ENCODE data around the gene PLCB3. TPM values are rescaled to one million over a fixed set of nuclear protein-coding genes. Genes with fewer than 3 reads are reported as not detected.

The PLCB3 gene
- total and polyA plus RNA-seq, 2 experiments from 2014 or later = 28.1 to 103 TPM

- TF ChIP-seq, protein P1, sequence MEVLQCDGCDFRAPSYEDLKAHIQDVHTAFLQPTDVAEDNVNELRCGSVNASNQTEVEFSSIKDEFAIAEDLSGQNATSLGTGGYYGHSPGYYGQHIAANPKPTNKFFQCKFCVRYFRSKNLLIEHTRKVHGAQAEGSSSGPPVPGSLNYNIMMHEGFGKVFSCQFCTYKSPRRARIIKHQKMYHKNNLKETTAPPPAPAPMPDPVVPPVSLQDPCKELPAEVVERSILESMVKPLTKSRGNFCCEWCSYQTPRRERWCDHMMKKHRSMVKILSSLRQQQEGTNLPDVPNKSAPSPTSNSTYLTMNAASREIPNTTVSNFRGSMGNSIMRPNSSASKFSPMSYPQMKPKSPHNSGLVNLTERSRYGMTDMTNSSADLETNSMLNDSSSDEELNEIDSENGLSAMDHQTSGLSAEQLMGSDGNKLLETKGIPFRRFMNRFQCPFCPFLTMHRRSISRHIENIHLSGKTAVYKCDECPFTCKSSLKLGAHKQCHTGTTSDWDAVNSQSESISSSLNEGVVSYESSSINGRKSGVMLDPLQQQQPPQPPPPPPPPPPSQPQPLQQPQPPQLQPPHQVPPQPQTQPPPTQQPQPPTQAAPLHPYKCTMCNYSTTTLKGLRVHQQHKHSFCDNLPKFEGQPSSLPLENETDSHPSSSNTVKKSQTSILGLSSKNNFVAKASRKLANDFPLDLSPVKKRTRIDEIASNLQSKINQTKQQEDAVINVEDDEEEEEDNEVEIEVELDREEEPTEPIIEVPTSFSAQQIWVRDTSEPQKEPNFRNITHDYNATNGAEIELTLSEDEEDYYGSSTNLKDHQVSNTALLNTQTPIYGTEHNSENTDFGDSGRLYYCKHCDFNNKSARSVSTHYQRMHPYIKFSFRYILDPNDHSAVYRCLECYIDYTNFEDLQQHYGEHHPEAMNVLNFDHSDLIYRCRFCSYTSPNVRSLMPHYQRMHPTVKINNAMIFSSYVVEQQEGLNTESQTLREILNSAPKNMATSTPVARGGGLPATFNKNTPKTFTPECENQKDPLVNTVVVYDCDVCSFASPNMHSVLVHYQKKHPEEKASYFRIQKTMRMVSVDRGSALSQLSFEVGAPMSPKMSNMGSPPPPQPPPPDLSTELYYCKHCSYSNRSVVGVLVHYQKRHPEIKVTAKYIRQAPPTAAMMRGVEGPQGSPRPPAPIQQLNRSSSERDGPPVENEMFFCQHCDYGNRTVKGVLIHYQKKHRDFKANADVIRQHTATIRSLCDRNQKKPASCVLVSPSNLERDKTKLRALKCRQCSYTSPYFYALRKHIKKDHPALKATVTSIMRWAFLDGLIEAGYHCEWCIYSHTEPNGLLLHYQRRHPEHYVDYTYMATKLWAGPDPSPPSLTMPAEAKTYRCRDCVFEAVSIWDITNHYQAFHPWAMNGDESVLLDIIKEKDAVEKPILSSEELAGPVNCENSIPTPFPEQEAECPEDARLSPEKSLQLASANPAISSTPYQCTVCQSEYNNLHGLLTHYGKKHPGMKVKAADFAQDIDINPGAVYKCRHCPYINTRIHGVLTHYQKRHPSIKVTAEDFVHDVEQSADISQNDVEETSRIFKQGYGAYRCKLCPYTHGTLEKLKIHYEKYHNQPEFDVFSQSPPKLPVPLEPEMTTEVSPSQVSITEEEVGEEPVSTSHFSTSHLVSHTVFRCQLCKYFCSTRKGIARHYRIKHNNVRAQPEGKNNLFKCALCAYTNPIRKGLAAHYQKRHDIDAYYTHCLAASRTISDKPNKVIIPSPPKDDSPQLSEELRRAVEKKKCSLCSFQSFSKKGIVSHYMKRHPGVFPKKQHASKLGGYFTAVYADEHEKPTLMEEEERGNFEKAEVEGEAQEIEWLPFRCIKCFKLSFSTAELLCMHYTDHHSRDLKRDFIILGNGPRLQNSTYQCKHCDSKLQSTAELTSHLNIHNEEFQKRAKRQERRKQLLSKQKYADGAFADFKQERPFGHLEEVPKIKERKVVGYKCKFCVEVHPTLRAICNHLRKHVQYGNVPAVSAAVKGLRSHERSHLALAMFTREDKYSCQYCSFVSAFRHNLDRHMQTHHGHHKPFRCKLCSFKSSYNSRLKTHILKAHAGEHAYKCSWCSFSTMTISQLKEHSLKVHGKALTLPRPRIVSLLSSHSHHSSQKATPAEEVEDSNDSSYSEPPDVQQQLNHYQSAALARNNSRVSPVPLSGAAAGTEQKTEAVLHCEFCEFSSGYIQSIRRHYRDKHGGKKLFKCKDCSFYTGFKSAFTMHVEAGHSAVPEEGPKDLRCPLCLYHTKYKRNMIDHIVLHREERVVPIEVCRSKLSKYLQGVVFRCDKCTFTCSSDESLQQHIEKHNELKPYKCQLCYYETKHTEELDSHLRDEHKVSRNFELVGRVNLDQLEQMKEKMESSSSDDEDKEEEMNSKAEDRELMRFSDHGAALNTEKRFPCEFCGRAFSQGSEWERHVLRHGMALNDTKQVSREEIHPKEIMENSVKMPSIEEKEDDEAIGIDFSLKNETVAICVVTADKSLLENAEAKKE (CRISPR knock-in tag; IDR thresholded peaks at IDR 0.05) = no peak
- TF ChIP-seq POLR2AphosphoS5 (IDR thresholded peaks at IDR 0.05; ENCODE audit: low read depth) (no peak), EZH2phosphoT487 (IDR thresholded peaks at IDR 0.05; ENCODE audit: unreplicated experiment) (no peak), JUNB (IDR thresholded peaks at IDR 0.05; ENCODE audit: unreplicated experiment) (no peak), EZH2 (IDR thresholded peaks at IDR 0.05; ENCODE audit: low read depth, unreplicated experiment) (no peak), REST (IDR thresholded peaks at IDR 0.05; ENCODE audit: unreplicated experiment) (no peak), ZNF331 (CRISPR knock-in tag; IDR thresholded peaks at IDR 0.05; ENCODE audit: low read depth) (no peak), STAT1 (IDR thresholded peaks at IDR 0.05; ENCODE audit: unreplicated experiment) (no peak), NANOG (IDR thresholded peaks at IDR 0.05; ENCODE audit: borderline replicate concordance) (no peak)
- TF ChIP-seq, protein P2, sequence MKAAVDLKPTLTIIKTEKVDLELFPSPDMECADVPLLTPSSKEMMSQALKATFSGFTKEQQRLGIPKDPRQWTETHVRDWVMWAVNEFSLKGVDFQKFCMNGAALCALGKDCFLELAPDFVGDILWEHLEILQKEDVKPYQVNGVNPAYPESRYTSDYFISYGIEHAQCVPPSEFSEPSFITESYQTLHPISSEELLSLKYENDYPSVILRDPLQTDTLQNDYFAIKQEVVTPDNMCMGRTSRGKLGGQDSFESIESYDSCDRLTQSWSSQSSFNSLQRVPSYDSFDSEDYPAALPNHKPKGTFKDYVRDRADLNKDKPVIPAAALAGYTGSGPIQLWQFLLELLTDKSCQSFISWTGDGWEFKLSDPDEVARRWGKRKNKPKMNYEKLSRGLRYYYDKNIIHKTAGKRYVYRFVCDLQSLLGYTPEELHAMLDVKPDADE (IDR thresholded peaks at IDR 0.05) = no peak
Measured at GRCh38 chr11:64229744-64230170, 21.6 kb upstream of the PLCB3 start (continued).
